ENCODE data around the gene STOML2. TPM values are rescaled to one million over a fixed set of nuclear protein-coding genes. Genes with fewer than 3 reads are reported as not detected.

The STOML2 gene
- total and polyA plus RNA-seq, 9 of the 15 experiments (the other 6 are each of a cell fraction or from before 2014, with no cell fraction given) = 110 to 220 (median 174) TPM

- Histone ChIP-seq H3K9me1 (ENCODE audit: control insufficient read depth, insufficient read depth, low read length) (no peaks in the 10 kb centered on the region), H3K9ac (ENCODE audit: insufficient read depth in 1 of 2, low read depth in 2 of 2, low read length in 2 of 2) (no peak overlapping the region), H3K36me3 (ENCODE audit: control insufficient read depth, insufficient read depth, low read length) (peaks cover 54% of the 10 kb centered on the region; the same call in 2 of the 3 replicates), H3K4me1 (replicated peaks in 1 of 2; ENCODE audit: control insufficient read depth in 2 of 2, insufficient read depth in 2 of 2, low read length in 2 of 2) (peaks cover 26 to 31% of the 10 kb centered on the region in 2 experiments; a peak in 4 of 5 replicates), H3K9me3 (replicated peaks; ENCODE audit: control insufficient read depth, insufficient read depth, low read depth, low read length) (no peaks in the 10 kb centered on the region), H2AFZ (ENCODE audit: low read depth, low read length) (no peak overlapping the region), H3K27ac (ENCODE audit: extremely low read depth, low read depth, low read length) (no peak overlapping the region; the same call in 2 of the 3 replicates), H3K79me2 (ENCODE audit: control insufficient read depth, insufficient read depth, low read length) (peaks cover 27% of the 10 kb centered on the region), H3K27me3 (ENCODE audit: control insufficient read depth in 2 of 2, insufficient read depth in 2 of 2, low read length in 2 of 2) (no peaks in the 10 kb centered on the region), H3K4me2 (ENCODE audit: insufficient read depth, low read length) (no peak overlapping the region), H4K20me1 (replicated peaks; ENCODE audit: control insufficient read depth, insufficient read depth, low read length) (no peaks in the 10 kb centered on the region), H3K4me3 (no peak overlapping the region)
- intact Hi-C loops (cut with micrococcal nuclease) = no loop called here
- ChIA-PET CTCF (ENCODE audit: low intra/inter-chr PET ratio) (no interaction called here), POLR2A (interaction anchor here (0.5 to 0.7 kb wide), 2 partner anchors 33 to 78 kb away, joined by 3 to 4 read pairs; no protein-coding TSS in a partner anchor)
- no TSS peak for BruUV-seq (replicated peaks)
- FAIRE-seq = no peak
- WGBS (ENCODE audit: insufficient coverage, low coverage, missing lambda C conversion rate) = 84% methylated on average over 4 of the region's 4 CpGs
- in situ Hi-C loops (cut with MboI) = no loop called here
- no peak for ATAC-seq
- no peak for TF ChIP-seq MLX (CRISPR knock-in tag; conservative IDR thresholded peaks at IDR 0.05)
- TF ChIP-seq NFIC (IDR thresholded peaks at IDR 0.05) = no peak
- no peak for TF ChIP-seq SNIP1 (IDR thresholded peaks at IDR 0.05; ENCODE audit: low read depth)
- no peak for TF ChIP-seq NFRKB (IDR thresholded peaks at IDR 0.05; ENCODE audit: low read depth)
- TF ChIP-seq, protein P1, sequence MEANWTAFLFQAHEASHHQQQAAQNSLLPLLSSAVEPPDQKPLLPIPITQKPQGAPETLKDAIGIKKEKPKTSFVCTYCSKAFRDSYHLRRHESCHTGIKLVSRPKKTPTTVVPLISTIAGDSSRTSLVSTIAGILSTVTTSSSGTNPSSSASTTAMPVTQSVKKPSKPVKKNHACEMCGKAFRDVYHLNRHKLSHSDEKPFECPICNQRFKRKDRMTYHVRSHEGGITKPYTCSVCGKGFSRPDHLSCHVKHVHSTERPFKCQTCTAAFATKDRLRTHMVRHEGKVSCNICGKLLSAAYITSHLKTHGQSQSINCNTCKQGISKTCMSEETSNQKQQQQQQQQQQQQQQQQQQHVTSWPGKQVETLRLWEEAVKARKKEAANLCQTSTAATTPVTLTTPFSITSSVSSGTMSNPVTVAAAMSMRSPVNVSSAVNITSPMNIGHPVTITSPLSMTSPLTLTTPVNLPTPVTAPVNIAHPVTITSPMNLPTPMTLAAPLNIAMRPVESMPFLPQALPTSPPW (CRISPR knock-in tag; IDR thresholded peaks at IDR 0.05) = no peak
- TF ChIP-seq TARDBP (IDR thresholded peaks at IDR 0.05) = no peak
- no peak for TF ChIP-seq ELF1 (tag; IDR thresholded peaks at IDR 0.05)
- no peak for TF ChIP-seq MIER1 (IDR thresholded peaks at IDR 0.05; ENCODE audit: low read depth)
- TF ChIP-seq ZNF76 (CRISPR knock-in tag; IDR thresholded peaks at IDR 0.05; ENCODE audit: borderline replicate concordance) = no peak
- no peak for DNase-seq (ENCODE audit: extremely low read depth in 1 of 4, low spot score in 3 of 4)
Observed at GRCh38 chr9:35104586-35104985, 1.7 kb upstream of the STOML2 start.
